H1 (cell line): Measurements from ENCODE around the gene ZNF202.

Experiments used
- SIN3A ChIP-seq, 2 experiments: IDR thresholded peaks in 1 of 2; conservative IDR thresholded peaks in 1 of 2; 2 replicates each; pipeline ENCODE4 v1.6.1; 2011 to 2012; ENCODE audit warnings: low read length in 2 of 2, improper control_type of control experiment in 1 of 2, low read depth in 1 of 2, mild to moderate bottlenecking in 1 of 2
- TF ChIP-seq, protein P1 (sequence below), 3 experiments: IDR thresholded peaks; 1 replicate in 2 of 3; 2 replicates in 1 of 3; pipeline versions ENCODE4 v1.5.1 to v1.6.1; 2011; ENCODE audit warnings: low read length in 3 of 3, mild to moderate bottlenecking in 3 of 3, inconsistent platforms in 2 of 3, low read depth in 1 of 3, moderate library complexity in 1 of 3; ENCODE audit not compliant: insufficient read depth in 1 of 3; ENCODE audit errors: control extremely low read depth in 1 of 3

DNA sequence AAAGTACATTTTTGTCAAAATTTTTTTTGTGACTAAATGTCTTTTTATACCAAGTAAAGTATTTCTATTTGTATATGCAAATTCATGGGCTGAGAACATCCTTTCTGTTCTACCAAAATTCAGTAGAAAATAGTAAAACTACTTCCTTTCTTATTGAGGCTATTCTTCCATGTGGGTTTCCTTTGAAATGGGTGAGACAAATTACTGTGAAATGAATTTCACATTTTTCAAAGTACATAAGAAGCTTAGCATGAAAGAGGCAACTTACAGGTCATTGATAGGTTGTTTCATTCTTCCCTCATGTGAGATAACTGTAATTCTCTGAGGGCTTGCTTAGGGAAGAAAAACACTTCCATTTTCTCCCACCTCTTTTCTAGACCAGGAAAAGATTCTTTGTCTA lies 13.9 kb upstream of the ZNF202 start:
- no peak for TF ChIP-seq SIN3A (conservative IDR thresholded peaks at IDR 0.05 in 1 of 2, IDR thresholded peaks at IDR 0.05 in 1 of 2; ENCODE audit: low read depth in 1 of 2, low read length in 2 of 2)
- TF ChIP-seq, protein P1, sequence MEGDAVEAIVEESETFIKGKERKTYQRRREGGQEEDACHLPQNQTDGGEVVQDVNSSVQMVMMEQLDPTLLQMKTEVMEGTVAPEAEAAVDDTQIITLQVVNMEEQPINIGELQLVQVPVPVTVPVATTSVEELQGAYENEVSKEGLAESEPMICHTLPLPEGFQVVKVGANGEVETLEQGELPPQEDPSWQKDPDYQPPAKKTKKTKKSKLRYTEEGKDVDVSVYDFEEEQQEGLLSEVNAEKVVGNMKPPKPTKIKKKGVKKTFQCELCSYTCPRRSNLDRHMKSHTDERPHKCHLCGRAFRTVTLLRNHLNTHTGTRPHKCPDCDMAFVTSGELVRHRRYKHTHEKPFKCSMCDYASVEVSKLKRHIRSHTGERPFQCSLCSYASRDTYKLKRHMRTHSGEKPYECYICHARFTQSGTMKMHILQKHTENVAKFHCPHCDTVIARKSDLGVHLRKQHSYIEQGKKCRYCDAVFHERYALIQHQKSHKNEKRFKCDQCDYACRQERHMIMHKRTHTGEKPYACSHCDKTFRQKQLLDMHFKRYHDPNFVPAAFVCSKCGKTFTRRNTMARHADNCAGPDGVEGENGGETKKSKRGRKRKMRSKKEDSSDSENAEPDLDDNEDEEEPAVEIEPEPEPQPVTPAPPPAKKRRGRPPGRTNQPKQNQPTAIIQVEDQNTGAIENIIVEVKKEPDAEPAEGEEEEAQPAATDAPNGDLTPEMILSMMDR (IDR thresholded peaks at IDR 0.05; ENCODE audit: control extremely low read depth in 1 of 3, insufficient read depth in 1 of 3, low read depth in 1 of 3, low read length in 3 of 3): no peak
